Measurements from ENCODE around the gene A2ML1. TPM values are rescaled to one million over a fixed set of nuclear protein-coding genes. Genes with fewer than 3 reads are reported as not detected.
A peak's percentile ranks its signal among the peaks of the same experiment; 100 is the strongest.
"Not testable (repeated sequence)": the region's sequence is repeated elsewhere in the genome, so short reads cannot be mapped to it uniquely, and the experiment has no call there.

A2ML1 gene
- total RNA-seq, 1 donor from 2014 or later: not detected

DNA sequence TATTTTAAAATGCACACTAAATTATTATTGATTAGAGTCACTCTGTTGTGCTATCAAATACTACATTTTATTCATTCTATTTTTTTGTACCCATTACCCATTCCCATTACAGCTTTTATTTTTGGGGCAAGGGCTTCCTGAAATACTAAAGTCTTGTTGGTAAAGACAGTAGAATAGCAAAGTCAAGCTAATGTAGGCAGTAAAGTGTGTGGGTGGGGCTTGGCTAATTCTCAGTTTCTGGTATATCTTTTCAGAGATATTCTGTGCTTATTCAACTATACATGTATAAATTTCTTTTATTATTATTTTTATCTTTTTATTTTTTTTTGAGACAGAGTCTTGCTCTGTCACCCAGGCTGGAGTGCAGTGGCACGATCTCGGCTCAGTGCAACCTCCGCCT lies 69.6 kb downstream of the A2ML1 start:
- Mint-ChIP-seq H3K27ac (no peak overlapping the region), H3K4me1 (peaks cover 5% of the 10 kb centered on the region), H3K27me3 (peaks cover 2% of the 10 kb centered on the region), H3K4me3 (no peak overlapping the region), H3K9me3 (no peaks in the 10 kb centered on the region), H3K36me3 (ENCODE audit: low read depth) (no peaks in the 10 kb centered on the region)
- intact Hi-C loops (cut with micrococcal nuclease): loop anchor here (2.0 kb wide), 1 partner anchor 57 kb away; the partner anchor contains the start of gene M6PR
- no peak for ATAC-seq (ENCODE audit: low read depth)
- CTCF ChIA-PET: interaction anchor here (1.0 to 2.4 kb wide), 3 partner anchors 28 to 213 kb away, joined by 3 to 11 read pairs (median 3); no protein-coding TSS in a partner anchor
- DNase-seq: no peak
- no peak for TF ChIP-seq CTCF (IDR thresholded peaks at IDR 0.05)
- POLR2A ChIA-PET: no interaction called here

DNA sequence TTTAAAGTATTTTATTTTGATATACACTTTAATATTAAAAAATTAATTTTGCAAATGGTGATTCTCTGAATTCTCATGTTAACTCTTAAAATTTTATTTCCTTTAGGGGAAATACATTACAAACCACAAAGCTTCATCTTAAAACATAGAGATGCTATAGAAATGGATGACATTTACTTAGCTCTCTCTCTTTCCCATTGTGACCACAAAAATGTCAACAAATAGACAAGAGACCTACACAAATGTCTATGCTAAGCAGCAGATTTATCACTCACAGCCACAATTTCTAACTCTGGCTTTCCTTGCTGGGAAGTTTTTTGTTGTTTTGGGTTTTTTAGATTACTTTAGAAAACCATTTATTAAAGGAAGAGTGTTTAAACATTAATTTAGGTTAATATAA lies 72.0 kb downstream of the A2ML1 start:
- Mint-ChIP-seq H3K4me3 (no peak overlapping the region), H3K36me3 (ENCODE audit: low read depth) (no peaks in the 10 kb centered on the region), H3K4me1 (peaks cover 5% of the 10 kb centered on the region), H3K27ac (no peak overlapping the region), H3K27me3 (no peaks in the 10 kb centered on the region), H3K9me3 (no peaks in the 10 kb centered on the region)
- ATAC-seq (ENCODE audit: low read depth) (no peak), DNase-seq (no peak)
- TF ChIP-seq CTCF (IDR thresholded peaks at IDR 0.05): no peak
- ChIA-PET POLR2A (no interaction called here), CTCF (interaction anchor here (1.2 to 1.6 kb wide), 2 partner anchors 34 to 144 kb away, joined by 3 read pairs; no protein-coding TSS in a partner anchor)
- intact Hi-C loops (cut with micrococcal nuclease): no loop called here

DNA sequence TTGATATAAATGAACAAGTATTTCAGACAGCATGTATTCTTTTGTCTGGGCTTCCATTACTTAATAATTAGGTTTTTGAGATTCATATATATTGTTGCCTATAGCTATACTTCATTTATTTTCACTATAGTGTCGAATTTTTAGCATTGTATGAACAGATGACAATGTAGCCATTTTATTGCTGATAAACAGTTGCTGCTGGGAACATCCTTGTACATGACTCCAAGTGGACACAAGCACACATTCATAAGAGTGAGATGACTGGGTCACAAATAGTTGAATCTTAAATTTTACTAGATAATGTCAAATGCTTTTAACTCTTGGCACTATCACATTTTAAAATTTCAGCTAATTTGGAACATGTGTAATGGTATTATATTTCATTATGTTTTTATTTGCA lies 72.6 kb downstream of the A2ML1 start:
- ChIA-PET POLR2A (no interaction called here), CTCF (interaction anchor here (1.2 to 1.6 kb wide), 3 partner anchors 35 to 213 kb away, joined by 3 to 5 read pairs (median 3); no protein-coding TSS in a partner anchor)
- no peak for TF ChIP-seq CTCF (IDR thresholded peaks at IDR 0.05)
- H3K36me3 Mint-ChIP-seq (ENCODE audit: low read depth): no peaks in the 10 kb centered on the region
- no peak overlapping the region for H3K4me3 Mint-ChIP-seq
- peaks cover 3% of the 10 kb centered on the region for H3K9me3 Mint-ChIP-seq
- no peak overlapping the region for H3K27ac Mint-ChIP-seq
- H3K4me1 Mint-ChIP-seq: peaks cover 9% of the 10 kb centered on the region
- no peak for ATAC-seq (ENCODE audit: low read depth)
- DNase-seq: no peak
- no peaks in the 10 kb centered on the region for H3K27me3 Mint-ChIP-seq
- intact Hi-C loops (cut with micrococcal nuclease): no loop called here

- intact Hi-C loops (cut with micrococcal nuclease): no loop called here
- Mint-ChIP-seq H3K36me3 (ENCODE audit: low read depth) (no peaks in the 10 kb centered on the region), H3K4me3 (no peak overlapping the region), H3K27ac (no peak overlapping the region), H3K4me1 (peaks cover 5% of the 10 kb centered on the region), H3K27me3 (no peaks in the 10 kb centered on the region), H3K9me3 (peaks cover 3% of the 10 kb centered on the region)
- DNase-seq (no peak), ATAC-seq (ENCODE audit: low read depth) (no peak)
- ChIA-PET POLR2A (no interaction called here), CTCF (no interaction called here)
- no peak for TF ChIP-seq CTCF (IDR thresholded peaks at IDR 0.05)
Observed at GRCh38 chr12:8897081-8897480, 74.7 kb downstream of the A2ML1 start.

DNA sequence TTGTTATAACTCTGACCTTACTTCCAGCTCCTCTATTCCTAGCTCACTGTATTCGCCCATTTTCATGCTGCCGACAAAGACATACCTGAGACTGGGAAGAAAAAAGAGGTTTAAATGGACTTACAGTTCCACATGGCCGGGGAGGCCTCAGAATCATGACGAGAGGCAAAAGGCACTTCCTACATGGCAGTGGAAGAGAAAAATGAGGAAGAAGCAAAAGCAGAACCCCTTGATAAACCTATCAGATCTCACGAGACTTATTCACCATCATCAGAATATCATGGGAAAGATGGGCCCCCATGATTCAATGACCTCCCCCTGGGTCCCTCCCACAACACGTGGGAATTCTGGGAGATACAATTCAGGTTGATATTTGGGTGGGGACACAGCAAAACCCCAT lies 77.4 kb downstream of the A2ML1 start:
- Mint-ChIP-seq H3K27ac (no peak overlapping the region), H3K36me3 (ENCODE audit: low read depth) (peaks cover 3% of the 10 kb centered on the region), H3K4me1 (peaks cover 29% of the 10 kb centered on the region), H3K4me3 (no peak overlapping the region), H3K27me3 (no peaks in the 10 kb centered on the region), H3K9me3 (peaks cover 12% of the 10 kb centered on the region)
- DNase-seq: no peak
- intact Hi-C loops (cut with micrococcal nuclease): no loop called here
- ChIA-PET CTCF (no interaction called here), POLR2A (interaction anchor here (0.8 kb wide), 1 partner anchor 1465 kb away, joined by 3 read pairs; no protein-coding TSS in a partner anchor)
- TF ChIP-seq CTCF (IDR thresholded peaks at IDR 0.05): no peak
- ATAC-seq (ENCODE audit: low read depth): no peak

DNA sequence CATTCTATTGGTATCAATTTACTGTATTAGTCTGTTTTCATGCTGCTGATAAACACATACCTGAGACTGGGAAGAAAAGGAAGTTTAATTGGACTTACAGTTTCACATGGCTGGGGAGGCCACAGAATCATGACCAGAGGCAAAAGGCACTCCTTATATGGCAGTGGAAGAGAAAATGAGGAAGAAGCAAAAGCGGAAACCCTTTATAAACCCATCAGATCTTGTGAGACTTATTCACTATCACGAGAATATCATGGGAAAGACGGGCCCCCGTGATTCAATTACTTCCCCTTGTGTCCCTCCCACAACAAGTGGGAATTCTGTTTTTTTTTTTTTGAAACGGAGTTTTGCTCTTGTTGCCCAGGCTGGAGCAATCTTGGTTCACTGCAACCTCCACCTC lies 80.3 kb downstream of the A2ML1 start:
- H3K4me3 Mint-ChIP-seq: peak overlapping the region; percentile 64
- H3K27ac Mint-ChIP-seq: peak overlapping the region; percentile 68
- peak; percentile 73 for ATAC-seq (ENCODE audit: low read depth)
- peaks cover 12% of the 10 kb centered on the region for H3K9me3 Mint-ChIP-seq
- DNase-seq; H3K36me3 Mint-ChIP-seq (ENCODE audit: low read depth); H3K27me3 Mint-ChIP-seq; CTCF ChIA-PET; intact Hi-C loops (cut with micrococcal nuclease): not testable (repeated sequence)
- POLR2A ChIA-PET: interaction anchor here (0.7 kb wide), 1 partner anchor 218 kb away, joined by 5 read pairs; no protein-coding TSS in a partner anchor
- H3K4me1 Mint-ChIP-seq: peaks cover 45% of the 10 kb centered on the region

Data from activated B cell treated with CpG ODN at 0.5 μM for 24 hours (primary cell).